K562 (cell line): ENCODE measurements around the gene DCPS. TPM values are rescaled to one million over a fixed set of nuclear protein-coding genes. Genes with fewer than 3 reads are reported as not detected.

ENCODE experiments used
- CEBPG ChIP-seq, 3 experiments: fragments of 200-800 bp in 1 of 3; sonication (Bioruptor generic) in 1 of 3; sonication (generic) in 1 of 3; formaldehyde crosslinking in 1 of 3; IDR thresholded peaks in 2 of 3; conservative IDR thresholded peaks in 1 of 3; 2 replicates each; pipeline versions ENCODE4 v1.6.1 to v1.8.0; 2016 to 2022; ENCODE audit warnings: missing compliant biosample characterization in 2 of 3, missing genetic modification characterization in 2 of 3, mild to moderate bottlenecking in 1 of 3, missing genetic modification reagents in 1 of 3
- E4F1 ChIP-seq: fragments of 250-450 bp; sonication (Bioruptor Pico); IDR thresholded peaks from 2 replicates; pipeline ENCODE4 v1.5.0; 2021; ENCODE audit warnings: mild to moderate bottlenecking, borderline replicate concordance
- HDGF ChIP-seq: fragments of 450-650 bp; IDR thresholded peaks from 2 replicates; pipeline ENCODE4 v1.6.1; 2016
- NR2F6 ChIP-seq: fragments of 450-650 bp; formaldehyde crosslinking; IDR thresholded peaks from 2 replicates; pipeline ENCODE4 v1.4.0; 2020; ENCODE audit warnings: mild to moderate bottlenecking
- POLR3A ChIP-seq: IDR thresholded peaks from 2 replicates; pipeline ENCODE4 v1.6.1; 2011; ENCODE audit warnings: borderline replicate concordance, mild to moderate bottlenecking, moderate library complexity; ENCODE audit not compliant: insufficient read length, insufficient read depth; ENCODE audit errors: extremely low read depth
- TAF1 ChIP-seq: IDR thresholded peaks from 2 replicates; pipeline ENCODE4 v1.6.1; 2011; ENCODE audit warnings: mild to moderate bottlenecking, low read length, moderate library complexity; ENCODE audit not compliant: insufficient read depth, control insufficient read depth, severe bottlenecking; ENCODE audit errors: extremely low read depth
- ZBTB34 ChIP-seq: fragments of 250-450 bp; sonication (Bioruptor Pico); IDR thresholded peaks from 2 replicates; pipeline ENCODE4 v1.8.0; 2021; ENCODE audit warnings: mild to moderate bottlenecking, moderate library complexity
- ZBTB5 ChIP-seq: fragments of 450-650 bp; IDR thresholded peaks from 2 replicates; pipeline ENCODE4 v1.6.1; 2017; ENCODE audit warnings: antibody characterized with exemption
- ZNF143 ChIP-seq: sonication (generic); formaldehyde crosslinking; IDR thresholded peaks from 2 replicates; pipeline ENCODE4 v1.9.0; 2022; ENCODE audit warnings: mild to moderate bottlenecking, missing genetic modification reagents
- ZNF253 ChIP-seq: fragments of 250-450 bp; sonication (Bioruptor Pico); conservative IDR thresholded peaks from 2 replicates; pipeline ENCODE4 v1.6.1; 2021; ENCODE audit warnings: mild to moderate bottlenecking
- ZNF395 ChIP-seq: fragments of 200-800 bp; sonication (Bioruptor generic); IDR thresholded peaks from 2 replicates; pipeline ENCODE4 v1.6.1; 2017; ENCODE audit warnings: missing genetic modification characterization, missing compliant biosample characterization
- ZNF609 ChIP-seq: sonication (generic); formaldehyde crosslinking; IDR thresholded peaks from 2 replicates; pipeline ENCODE4 v1.8.1; 2023; ENCODE audit warnings: missing genetic modification reagents, mild to moderate bottlenecking, borderline replicate concordance
- polyA plus RNA-seq, 8 experiments: library from polyadenylated mRNA; depleted of rRNA in 4 of 8; stranded (reverse) in 5 of 8; unstranded in 3 of 8; fragments of >200 nt; fragmentation: Nextera tagmentation in 2 of 8; fragmentation: Illumina TruSeq in 1 of 8; extraction: Ambion mirVana in 2 of 8; extraction: Trizol in 1 of 8; gene quantifications; 2 replicates each; pipeline versions ENCODE4 v1.2.1 to v1.2.3, GENCODE V29; 2011 to 2014; ENCODE audit warnings: inconsistent platforms in 1 of 8, missing spikeins in 1 of 8
- total RNA-seq, 7 experiments: library from RNA; depleted of rRNA in 6 of 7; stranded (reverse); fragments of >200 nt in 6 of 7; fragmentation: Illumina TruSeq in 2 of 7; extraction: Trizol in 2 of 7; gene quantifications; 2 replicates each; pipeline versions ENCODE4 v1.2.1 to v1.2.3, GENCODE V29; 2011 to 2021; ENCODE audit warnings: low replicate concordance in 1 of 7

Gene DCPS
- total and polyA plus RNA-seq, 9 of the 15 experiments (the other 6 are each of a cell fraction or from before 2014, with no cell fraction given), result 8.7 to 38.1 (median 17.9) TPM

- no peak; the same call in 1 of the 2 replicates for TF ChIP-seq ZNF609 (CRISPR knock-in tag)
- TF ChIP-seq TAF1, result peak; percentile 85
- no peak for TF ChIP-seq ZBTB5
- TF ChIP-seq ZNF253 (CRISPR knock-in tag), result no peak
- 0 out of 2 replicates have a peak, but pooled peaks have one; percentile 16 for TF ChIP-seq ZNF143 (CRISPR knock-in tag)
- peak; percentile 76; the same call in 1 of the 2 replicates for TF ChIP-seq ZNF395 (CRISPR knock-in tag)
- TF ChIP-seq ZBTB34 (CRISPR knock-in tag), result no peak
- 0 out of 2 replicates have a peak, but pooled peaks have one; percentile 13 for TF ChIP-seq HDGF
- TF ChIP-seq CEBPG (CRISPR knock-in tag; IDR thresholded peaks at IDR 0.05), result 0 out of 2 replicates have a peak, but pooled peaks have one; percentile 5
- no peak for TF ChIP-seq CEBPG (tag; conservative IDR thresholded peaks at IDR 0.05 in 1 of 2, IDR thresholded peaks at IDR 0.05 in 1 of 2)
- 0 out of 2 replicates have a peak, but pooled peaks have one; percentile 30 for TF ChIP-seq NR2F6 (CRISPR knock-in tag)
- TF ChIP-seq E4F1 (CRISPR knock-in tag), result no peak
- TF ChIP-seq POLR3A, result no peak
These were observed at the start of gene DCPS (continued) for GRCh38 chr11:126303623-126304456.
